ENCODE measurements around the gene WDR27.

GRCh38 chr6:169567819-169568218 lies 134.0 kb downstream of the WDR27 start:
- TF ChIP-seq CTCF (IDR thresholded peaks at IDR 0.05 in 4 of 5, conservative IDR thresholded peaks at IDR 0.05 in 1 of 5) (no peak), POLR2A (IDR thresholded peaks at IDR 0.05) (no peak)

All from gastrocnemius medialis (tissue), 4 donors.